HG03095 (cell line): ENCODE measurements around the gene NCOA1.
A peak's percentile ranks its signal among the peaks of the same experiment; 100 is the strongest.

ENCODE experiments used
- ATAC-seq: cut with Tn5 transposase; IDR thresholded peaks from one replicate; pipeline ENCODE4 v1.9.1; 2021; ENCODE audit warnings: moderate library complexity; ENCODE audit not compliant: unreplicated experiment

The NCOA1 gene

GRCh38 chr2:24725956-24726355 is 234.9 kb downstream of the NCOA1 start:
- peak; percentile 60 for ATAC-seq

DNA sequence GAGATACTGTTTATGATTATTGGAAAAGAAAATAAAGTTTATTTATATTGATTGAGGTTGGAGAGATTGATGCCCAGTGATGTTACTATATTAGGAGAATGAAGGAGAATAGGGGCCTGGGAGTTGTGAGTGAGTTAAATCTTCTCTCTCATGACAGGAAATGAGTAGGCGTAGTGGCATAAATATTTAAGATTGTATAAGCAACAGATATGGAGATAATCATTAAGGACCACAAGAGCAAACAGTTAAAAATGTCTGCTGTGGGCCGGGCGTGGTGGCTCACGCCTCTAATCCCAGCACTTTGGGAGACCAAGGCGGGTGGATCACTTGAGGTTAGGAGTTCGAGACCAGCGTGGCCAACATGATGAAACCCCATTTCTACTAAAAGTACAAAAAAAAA is 239.4 kb downstream of the NCOA1 start:
- no peak for ATAC-seq

DNA sequence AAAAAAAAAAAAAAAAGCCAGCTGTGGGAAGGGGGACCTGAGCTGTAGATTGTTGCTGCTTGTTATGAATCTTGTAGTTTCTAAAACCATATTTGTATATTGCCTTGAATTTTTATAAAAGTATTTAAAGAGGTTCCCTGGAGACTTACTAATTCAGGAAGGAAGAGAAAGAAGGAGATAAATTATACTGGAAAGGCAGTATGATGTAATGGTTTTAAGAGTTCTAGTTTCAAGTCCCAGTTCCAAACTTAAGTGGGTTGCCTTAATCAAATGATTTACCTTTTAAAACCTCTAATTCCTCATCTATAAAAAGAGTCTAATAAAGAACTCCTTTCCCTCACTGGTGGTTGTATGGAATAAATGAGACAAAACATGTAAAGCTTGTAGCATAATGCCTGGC is 240.0 kb downstream of the NCOA1 start:
- ATAC-seq: no peak

GRCh38 chr2:24731923-24732322 is 240.9 kb downstream of the NCOA1 start:
- no peak for ATAC-seq

- no peak for ATAC-seq
Observed at GRCh38 chr2:24734741-24735140, 243.7 kb downstream of the NCOA1 start.

- ATAC-seq: no peak
Observed at GRCh38 chr2:24739354-24740025, 248.4 kb downstream of the NCOA1 start.

DNA sequence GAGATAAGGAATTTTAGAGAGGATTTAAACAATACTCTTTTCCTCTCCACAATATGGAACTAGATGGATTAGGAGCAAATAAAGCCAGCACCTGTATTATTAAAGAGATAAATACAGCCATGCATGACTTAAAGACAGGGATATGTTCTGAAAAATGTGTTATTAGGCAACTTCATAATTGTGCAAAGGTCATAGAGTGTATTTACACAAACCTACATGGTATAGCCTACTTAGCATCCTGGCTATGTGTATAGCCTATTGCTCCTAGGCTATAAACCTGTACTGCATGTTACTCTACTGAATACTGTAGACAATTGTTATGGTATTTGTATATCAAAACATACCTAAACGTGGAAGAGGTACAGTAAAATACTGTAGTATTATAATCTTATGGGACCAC is 249.1 kb downstream of the NCOA1 start:
- no peak for ATAC-seq

- no peak for ATAC-seq
Observed at GRCh38 chr2:24742730-24743129, 251.7 kb downstream of the NCOA1 start.

- ATAC-seq: no peak
Observed at GRCh38 chr2:24743924-24744323, 252.9 kb downstream of the NCOA1 start.

DNA sequence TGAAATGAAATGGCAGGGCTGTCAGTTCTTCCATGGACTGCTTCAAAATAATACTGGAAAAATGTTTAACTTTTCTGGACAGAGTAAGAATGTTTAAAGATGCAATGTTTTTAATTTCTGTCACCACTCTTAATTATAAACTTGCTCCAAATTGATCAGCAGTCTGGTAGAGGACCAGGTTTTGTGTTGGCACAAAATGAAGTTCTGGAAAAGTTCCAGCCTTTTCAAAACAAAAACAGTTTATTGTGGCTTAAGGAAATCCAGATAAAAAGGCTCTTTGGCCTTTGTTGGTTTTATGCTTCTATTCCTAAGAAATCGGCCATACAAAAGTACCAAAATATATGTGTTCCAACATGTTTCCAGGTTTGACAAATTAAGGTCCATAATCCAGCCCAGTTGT is 253.3 kb downstream of the NCOA1 start:
- no peak for ATAC-seq

GRCh38 chr2:24745825-24746224 is 254.8 kb downstream of the NCOA1 start:
- ATAC-seq: no peak

DNA sequence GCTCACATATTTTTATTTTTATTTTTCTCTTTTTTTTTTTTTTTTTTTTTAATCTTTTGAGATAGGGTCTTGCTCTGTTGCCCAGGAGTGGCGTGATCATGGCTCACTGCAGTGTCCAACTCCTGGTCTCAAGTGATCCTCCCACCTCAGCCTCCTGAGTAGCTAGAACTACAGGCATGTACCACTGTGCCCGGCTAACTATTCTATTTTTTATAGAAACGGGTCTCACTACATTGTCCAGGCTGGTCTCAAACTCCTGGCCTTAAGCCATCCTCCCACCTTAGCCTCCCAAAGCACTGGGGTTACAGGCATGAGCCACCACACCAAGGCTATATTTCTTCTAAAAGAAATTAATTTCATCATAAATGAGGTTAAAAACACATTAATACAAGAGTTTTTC is 256.2 kb downstream of the NCOA1 start:
- no peak for ATAC-seq

DNA sequence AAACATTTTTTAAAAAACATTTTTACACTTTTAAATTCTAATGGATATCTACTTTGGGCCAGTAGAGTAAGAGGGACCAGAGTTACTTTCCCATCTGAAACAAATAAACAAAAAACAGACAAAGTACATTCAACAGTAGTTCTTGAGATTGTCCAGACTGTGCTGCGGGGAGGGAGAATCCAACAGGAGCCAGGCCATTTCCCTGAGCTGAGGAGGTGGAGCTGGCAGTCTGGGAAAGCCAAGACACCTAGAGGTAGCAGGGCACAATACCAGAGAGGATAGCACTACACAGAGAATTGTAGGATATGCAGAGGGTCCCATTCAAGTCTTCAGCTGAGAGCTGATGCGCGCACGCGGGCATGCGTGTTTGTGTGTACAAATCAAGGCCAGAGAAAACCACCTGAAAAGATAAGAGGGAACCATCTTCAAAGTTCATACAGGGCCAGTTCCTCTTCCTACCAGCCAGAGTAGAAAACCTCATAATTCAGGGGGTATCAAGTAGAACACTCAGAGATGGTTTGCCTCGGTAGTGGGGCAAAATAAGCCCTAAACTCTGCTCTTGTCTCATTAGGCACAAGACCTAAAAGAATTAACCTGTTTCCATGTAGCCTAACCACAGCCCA is 258.1 kb downstream of the NCOA1 start:
- ATAC-seq: no peak

DNA sequence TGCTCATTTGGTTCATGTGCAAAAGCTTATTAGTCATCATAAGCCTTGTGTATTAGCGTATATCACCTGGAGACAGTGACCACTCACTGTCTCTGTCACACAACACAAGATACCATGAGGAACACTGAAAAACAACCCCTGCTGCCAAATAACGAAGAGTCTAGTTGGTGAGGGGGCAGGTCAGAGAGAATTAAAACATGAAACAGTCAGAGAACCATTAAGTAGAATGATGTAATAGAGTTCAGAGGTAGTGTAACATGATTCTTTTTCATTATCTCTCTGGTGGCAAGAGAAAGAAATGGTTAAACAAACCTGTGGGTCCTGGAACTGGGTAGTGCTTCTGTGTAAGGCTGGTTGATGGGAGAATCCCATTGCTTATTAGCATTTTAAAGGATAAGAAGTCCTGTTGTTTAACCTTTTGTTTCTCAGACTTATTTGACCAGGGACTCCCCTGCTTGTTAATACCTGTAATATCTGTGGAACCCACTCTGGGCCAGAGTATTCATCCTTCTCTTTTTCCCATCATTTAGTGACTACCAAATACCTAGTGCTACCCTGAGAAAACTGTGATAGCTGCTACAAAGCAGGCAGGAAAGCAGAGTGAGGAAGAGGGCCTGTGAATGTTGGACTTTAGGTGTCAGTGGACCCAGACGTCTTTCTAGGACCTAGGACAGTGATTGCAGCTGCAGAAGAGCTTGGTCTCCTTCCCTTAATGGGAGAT is 264.1 kb downstream of the NCOA1 start:
- ATAC-seq: no peak

- no peak for ATAC-seq
Observed at GRCh38 chr2:24756789-24757188, 265.7 kb downstream of the NCOA1 start.

DNA sequence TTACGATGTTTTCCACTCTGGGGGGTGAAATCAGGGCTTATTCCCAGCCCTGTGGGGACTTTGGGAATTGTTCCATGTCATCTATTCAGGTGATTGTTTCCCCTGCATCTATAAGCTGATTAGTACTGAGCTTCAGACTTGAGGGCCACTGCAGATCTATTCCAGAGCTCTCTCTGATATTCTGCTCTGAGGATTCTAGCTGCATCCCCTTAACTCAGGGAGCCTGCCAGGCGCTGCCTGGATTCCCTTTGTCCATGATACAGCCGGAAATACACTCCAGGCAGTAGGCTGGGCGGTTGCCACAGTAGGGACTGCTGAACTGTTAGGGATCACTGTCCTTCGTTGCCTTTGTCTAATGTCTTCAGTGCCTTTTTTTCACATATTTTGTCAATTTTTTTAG is 270.8 kb downstream of the NCOA1 start:
- ATAC-seq: no peak

- ATAC-seq: no peak
Observed at GRCh38 chr2:24762518-24762917, 271.5 kb downstream of the NCOA1 start.

- no peak for ATAC-seq
Observed at GRCh38 chr2:24763843-24764242, 272.8 kb downstream of the NCOA1 start.

DNA sequence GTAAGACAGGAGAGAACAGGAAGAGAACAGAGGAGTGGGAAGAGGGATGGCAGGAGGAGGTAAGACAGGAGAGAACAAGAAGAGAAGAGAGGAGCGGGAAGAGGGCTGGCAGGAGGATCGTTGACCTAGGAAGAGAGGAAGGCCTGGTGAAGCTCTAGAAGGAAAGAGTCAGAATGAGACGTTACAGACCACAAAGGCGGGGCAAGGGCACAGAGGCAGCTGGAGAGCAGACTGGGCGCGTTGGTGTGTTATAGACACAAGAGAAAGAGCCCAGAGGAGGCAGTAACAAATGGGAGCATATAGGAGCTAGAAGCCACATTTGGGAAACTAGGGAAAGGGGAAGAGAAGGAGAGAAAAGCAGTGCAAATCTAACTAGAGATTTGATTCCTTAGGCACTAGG is 275.6 kb downstream of the NCOA1 start:
- no peak for ATAC-seq

GRCh38 chr2:24768013-24768412 is 277.0 kb downstream of the NCOA1 start:
- no peak for ATAC-seq

DNA sequence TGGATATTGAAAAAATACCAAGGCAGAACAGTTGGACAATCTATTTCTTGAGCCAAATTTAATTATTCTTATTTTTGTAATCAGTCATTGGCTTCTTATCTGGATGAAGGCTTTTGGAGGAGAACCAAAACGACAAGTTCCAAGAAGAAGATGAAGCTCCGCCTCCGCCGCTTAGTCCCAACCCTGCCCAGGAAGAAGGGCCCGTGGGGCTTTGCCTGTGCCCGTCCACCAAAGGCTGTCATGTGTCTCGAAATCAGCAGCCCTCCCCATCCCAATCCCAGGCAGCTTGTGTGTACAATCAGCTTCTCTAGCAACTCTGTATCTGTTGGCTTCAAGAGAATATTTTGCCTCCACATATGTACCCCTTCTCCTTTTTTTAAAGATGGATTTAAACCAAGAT is 277.5 kb downstream of the NCOA1 start:
- no peak for ATAC-seq

DNA sequence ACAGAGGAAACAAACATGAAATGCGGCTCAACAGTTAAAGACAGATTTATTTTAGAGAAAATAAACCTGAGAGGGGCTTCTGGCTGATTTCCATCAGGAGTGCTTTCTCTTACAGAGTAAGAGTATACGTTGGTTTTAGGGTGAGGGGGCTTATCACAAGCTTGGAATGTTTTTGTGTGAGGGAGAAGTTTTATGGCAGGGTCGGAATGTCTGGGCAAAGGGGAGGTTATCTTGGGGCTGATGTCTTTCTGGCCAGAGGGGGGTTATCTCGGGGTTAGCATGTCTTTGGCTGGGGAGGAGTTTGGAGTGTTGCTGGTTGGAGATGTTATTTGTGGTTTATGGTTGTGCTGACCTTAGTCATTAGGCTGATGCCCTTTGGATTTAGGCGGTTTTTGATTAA is 280.0 kb downstream of the NCOA1 start:
- no peak for ATAC-seq
